Measurements from ENCODE around the gene ANKRD29.

Gene ANKRD29

GRCh38 chr18:23550898-23551297, 111.8 kb downstream of the ANKRD29 start:
- DNase-seq = no peak

All from CD4-positive, alpha-beta T cell treated with Interleukin-4 for 4 hours (primary cell).